ENCODE data around the gene SLC45A1.

DNA sequence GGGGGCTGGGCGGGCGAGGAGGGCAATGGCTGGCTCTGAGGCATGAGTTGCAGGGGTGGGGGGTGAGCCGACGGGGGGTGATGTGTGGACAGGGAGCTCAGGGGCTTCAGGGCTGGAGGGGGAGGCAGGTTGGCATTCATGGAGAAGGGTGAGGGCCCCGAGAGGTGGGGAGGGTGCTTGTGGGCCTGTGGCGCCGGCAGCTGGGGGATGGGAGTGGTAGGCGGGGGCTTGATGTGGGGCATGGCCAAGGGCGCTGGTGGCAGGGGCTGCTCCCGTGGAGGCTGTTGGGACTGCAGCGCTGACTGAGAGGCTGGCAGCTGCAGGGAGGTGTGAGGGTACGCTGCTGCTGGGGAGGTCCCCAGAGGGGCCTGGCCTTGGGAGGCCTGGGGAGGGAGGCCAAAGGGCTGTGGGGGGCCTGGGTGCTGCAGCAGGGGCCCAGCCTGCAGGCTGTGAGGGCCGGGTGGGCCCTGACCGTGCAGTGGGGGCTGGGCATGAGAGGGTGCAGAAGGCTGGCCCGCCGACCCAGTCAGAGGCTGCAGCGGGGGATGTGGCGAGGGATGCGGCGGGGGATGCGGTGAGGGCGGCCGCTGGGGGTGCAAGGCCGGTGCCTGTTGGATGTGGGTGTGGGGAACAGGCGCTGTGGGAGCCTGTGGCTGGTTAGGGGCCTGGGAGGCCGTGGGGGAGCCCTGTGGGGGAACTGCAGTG is 42.7 kb downstream of the SLC45A1 start:
- TF ChIP-seq, protein P1, sequence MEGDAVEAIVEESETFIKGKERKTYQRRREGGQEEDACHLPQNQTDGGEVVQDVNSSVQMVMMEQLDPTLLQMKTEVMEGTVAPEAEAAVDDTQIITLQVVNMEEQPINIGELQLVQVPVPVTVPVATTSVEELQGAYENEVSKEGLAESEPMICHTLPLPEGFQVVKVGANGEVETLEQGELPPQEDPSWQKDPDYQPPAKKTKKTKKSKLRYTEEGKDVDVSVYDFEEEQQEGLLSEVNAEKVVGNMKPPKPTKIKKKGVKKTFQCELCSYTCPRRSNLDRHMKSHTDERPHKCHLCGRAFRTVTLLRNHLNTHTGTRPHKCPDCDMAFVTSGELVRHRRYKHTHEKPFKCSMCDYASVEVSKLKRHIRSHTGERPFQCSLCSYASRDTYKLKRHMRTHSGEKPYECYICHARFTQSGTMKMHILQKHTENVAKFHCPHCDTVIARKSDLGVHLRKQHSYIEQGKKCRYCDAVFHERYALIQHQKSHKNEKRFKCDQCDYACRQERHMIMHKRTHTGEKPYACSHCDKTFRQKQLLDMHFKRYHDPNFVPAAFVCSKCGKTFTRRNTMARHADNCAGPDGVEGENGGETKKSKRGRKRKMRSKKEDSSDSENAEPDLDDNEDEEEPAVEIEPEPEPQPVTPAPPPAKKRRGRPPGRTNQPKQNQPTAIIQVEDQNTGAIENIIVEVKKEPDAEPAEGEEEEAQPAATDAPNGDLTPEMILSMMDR (conservative IDR thresholded peaks at IDR 0.05): no peak
- TF ChIP-seq ZFX (IDR thresholded peaks at IDR 0.05): no peak
